ENCODE results near the gene TMEM234. TPM values are rescaled to one million over a fixed set of nuclear protein-coding genes. Genes with fewer than 3 reads are reported as not detected.

TMEM234 gene
- total RNA-seq (2022; extraction: Qiagen RNA extraction; ENCODE audit: low read depth) = 7.8 to 9.7 TPM (median 8.7 TPM) in 5 replicates

GRCh38 chr1:32221980-32222755 lies at the start of gene TMEM234, which contains the start of gene EIF3I:
Gene TMEM234 (minus strand): TSS chr1:32222353. CDS start chr1:32222322, 31 bp downstream.
Gene EIF3I (plus strand): TSS chr1:32222407. CDS start chr1:32222442, 35 bp downstream.

GRCh38 chr1:32250893-32251716 lies 29.0 kb upstream of the TMEM234 start, which contains the start of gene LCK:
Gene LCK (plus strand): TSS chr1:32251265. CDS start chr1:32274330, 23,065 bp downstream.

GRCh38 chr1:32246888-32247273 lies 24.7 kb upstream of the TMEM234 start, which contains the start of gene FAM167B:
Gene FAM167B (plus strand): TSS chr1:32247222. CDS start chr1:32247422, 200 bp downstream.

GRCh38 chr1:32208891-32209328 lies 13.2 kb downstream of the TMEM234 start, which contains the start of gene DCDC2B:
Gene DCDC2B (plus strand): TSS chr1:32209089. CDS start chr1:32209094, 5 bp downstream.

GRCh38 chr1:32205401-32206370 lies 16.5 kb downstream of the TMEM234 start, which contains the start of gene IQCC:
Gene IQCC (plus strand): TSS chr1:32205671. CDS start chr1:32205682, 11 bp downstream.

GRCh38 chr1:32200226-32201010 lies 21.7 kb downstream of the TMEM234 start, which contains the start of gene CCDC28B:
Gene CCDC28B (plus strand): TSS chr1:32200595. CDS start chr1:32201936, 1,341 bp downstream.

GRCh38 chr1:32179443-32180185 lies 42.5 kb downstream of the TMEM234 start, which contains the start of gene TXLNA:
Gene TXLNA (plus strand): TSS chr1:32179675. CDS start chr1:32180346, 671 bp downstream.

Other genes with a start within 250 kb of the TMEM234 start
- gene KHDRBS1, start 208.5 kb downstream of the TMEM234 start, total RNA-seq (2022; extraction: Qiagen RNA extraction; ENCODE audit: low read depth) = 120 to 141 TPM (median 139 TPM) in 5 replicates
- 9.8 to 14.2 TPM (median 13.0 TPM) in 5 replicates for gene TMEM39B, start 149.4 kb downstream of the TMEM234 start, total RNA-seq (2022; extraction: Qiagen RNA extraction; ENCODE audit: low read depth)
- gene KPNA6, start 114.3 kb downstream of the TMEM234 start, total RNA-seq (2022; extraction: Qiagen RNA extraction; ENCODE audit: low read depth) = 17.7 to 20.0 TPM (median 18.3 TPM) in 5 replicates
- gene TXLNA, start 42.7 kb downstream of the TMEM234 start, total RNA-seq (2022; extraction: Qiagen RNA extraction; ENCODE audit: low read depth) = 30.6 to 32.8 TPM (median 31.2 TPM) in 5 replicates
- 1.6 to 2.3 TPM (median 2.0 TPM) in 5 replicates for gene CCDC28B, start 21.8 kb downstream of the TMEM234 start, total RNA-seq (2022; extraction: Qiagen RNA extraction; ENCODE audit: low read depth)
- 1.7 to 2.5 TPM (median 1.9 TPM) in 5 replicates for gene IQCC, start 16.7 kb downstream of the TMEM234 start, total RNA-seq (2022; extraction: Qiagen RNA extraction; ENCODE audit: low read depth)
- gene DCDC2B, start 13.3 kb downstream of the TMEM234 start, total RNA-seq (2022; extraction: Qiagen RNA extraction; ENCODE audit: low read depth) = not detected in 5 replicates
- 276 to 303 TPM (median 282 TPM) in 5 replicates for gene EIF3I, start 54 bp upstream of the TMEM234 start, total RNA-seq (2022; extraction: Qiagen RNA extraction; ENCODE audit: low read depth)
- gene FAM167B, start 24.9 kb upstream of the TMEM234 start, total RNA-seq (2022; extraction: Qiagen RNA extraction; ENCODE audit: low read depth) = 0.63 to 0.89 TPM (median 0.72 TPM) in 5 replicates
- 0.07 TPM in 1 of 5 replicates, not detected in the others for gene LCK, start 28.9 kb upstream of the TMEM234 start, total RNA-seq (2022; extraction: Qiagen RNA extraction; ENCODE audit: low read depth)
- 58.2 to 63.0 TPM (median 61.7 TPM) in 5 replicates for gene HDAC1, start 69.7 kb upstream of the TMEM234 start, total RNA-seq (2022; extraction: Qiagen RNA extraction; ENCODE audit: low read depth)
- gene MARCKSL1, start 113.9 kb upstream of the TMEM234 start, total RNA-seq (2022; extraction: Qiagen RNA extraction; ENCODE audit: low read depth) = 57.0 to 80.7 TPM (median 72.8 TPM) in 5 replicates
- gene FAM229A, start 140.1 kb upstream of the TMEM234 start, total RNA-seq (2022; extraction: Qiagen RNA extraction; ENCODE audit: low read depth) = 1.8 to 5.2 TPM (median 4.0 TPM) in 5 replicates
- 0.09 to 0.37 TPM in 2 of 5 replicates, not detected in the others for gene TSSK3, start 140.2 kb upstream of the TMEM234 start, total RNA-seq (2022; extraction: Qiagen RNA extraction; ENCODE audit: low read depth)
- 19.5 to 22.7 TPM (median 21.8 TPM) in 5 replicates for gene BSDC1, start 172.1 kb upstream of the TMEM234 start, total RNA-seq (2022; extraction: Qiagen RNA extraction; ENCODE audit: low read depth)
- 0.01 TPM in 2 of 5 replicates, not detected in the others for gene ZBTB8B, start 242.7 kb upstream of the TMEM234 start, total RNA-seq (2022; extraction: Qiagen RNA extraction; ENCODE audit: low read depth)